ENCODE results near the gene GRPEL1.

Gene GRPEL1

DNA sequence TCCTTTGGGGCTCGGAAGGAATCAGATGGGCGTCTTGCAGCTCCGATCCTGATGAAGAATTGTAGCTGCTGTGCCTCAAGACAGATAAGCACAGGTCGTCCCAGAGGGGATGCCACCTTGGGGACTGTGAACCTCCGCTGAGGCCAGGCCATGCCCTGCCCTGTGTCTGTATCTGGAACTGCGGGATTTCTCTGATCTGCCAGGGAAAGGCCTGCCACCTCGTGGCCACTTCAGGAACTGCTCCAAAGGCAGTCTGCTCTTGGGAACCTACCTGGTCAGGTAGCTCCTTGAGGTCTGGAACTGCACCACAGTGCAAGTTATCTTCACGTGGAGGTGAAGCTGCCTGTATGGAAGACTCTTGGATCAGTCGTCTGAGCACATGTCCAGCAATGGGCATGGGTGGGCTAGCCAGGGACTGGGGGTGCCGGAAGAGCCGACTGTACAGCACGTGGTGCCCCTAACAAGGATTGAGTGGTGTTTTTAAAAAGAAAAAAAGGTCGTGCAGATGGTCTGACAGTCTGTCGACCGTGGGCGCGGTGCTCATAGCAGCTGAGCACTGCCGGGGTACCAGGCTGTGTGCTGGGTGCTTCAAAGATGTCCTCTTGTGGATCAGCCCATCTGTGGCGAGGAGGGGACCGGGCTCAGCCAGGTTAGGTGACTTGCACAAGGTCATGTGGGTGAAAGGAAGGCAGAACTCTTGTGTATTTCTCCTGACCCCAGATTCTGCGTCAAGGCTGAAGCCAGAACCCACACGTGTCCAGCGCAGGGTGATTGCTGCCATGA is 3.1 kb upstream of the GRPEL1 start:
- H3K27ac ChIP-seq (ENCODE audit: low read depth, low read length), result no peak overlapping the region
- no peaks in the 10 kb centered on the region for H3K27me3 ChIP-seq (ENCODE audit: control insufficient read depth, insufficient read depth, low read length)
- no peak overlapping the region for H3K9ac ChIP-seq (ENCODE audit: low read length)
- H3K4me3 ChIP-seq (ENCODE audit: low read length), result no peak overlapping the region
- no peaks in the 10 kb centered on the region for H3K36me3 ChIP-seq (ENCODE audit: control insufficient read depth, insufficient read depth, low read length)
- H3K4me1 ChIP-seq (ENCODE audit: control insufficient read depth, insufficient read depth, low read length), result peaks cover 10% of the 10 kb centered on the region

DNA sequence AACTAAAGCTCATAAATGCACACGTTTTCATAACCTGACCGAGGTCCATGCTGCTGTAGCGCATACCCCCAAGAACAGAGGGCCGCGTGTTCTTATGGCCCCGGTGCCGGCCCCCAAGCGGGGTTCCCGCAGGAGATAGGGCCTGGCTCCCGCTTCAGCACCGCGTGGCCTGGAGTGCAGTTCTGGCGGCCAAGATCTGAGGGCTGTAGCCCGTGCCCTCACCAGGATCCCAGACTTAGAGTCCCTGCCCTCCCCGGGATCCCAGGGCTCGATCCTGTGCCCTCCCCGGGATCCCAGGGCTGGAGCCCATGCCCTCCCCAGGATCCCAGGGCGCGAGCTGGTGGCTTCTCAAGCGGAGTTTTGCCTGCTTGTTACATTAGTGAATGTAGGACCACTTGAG is 1.0 kb upstream of the GRPEL1 start:
- peak overlapping the region; percentile 74 for H3K4me3 ChIP-seq (ENCODE audit: low read length)
- H3K27ac ChIP-seq (ENCODE audit: low read depth, low read length), result peak overlapping the region; percentile 86
- H3K27me3 ChIP-seq (ENCODE audit: control insufficient read depth, insufficient read depth, low read length), result no peaks in the 10 kb centered on the region
- H3K36me3 ChIP-seq (ENCODE audit: control insufficient read depth, insufficient read depth, low read length), result peaks cover 1% of the 10 kb centered on the region
- peaks cover 10% of the 10 kb centered on the region for H3K4me1 ChIP-seq (ENCODE audit: control insufficient read depth, insufficient read depth, low read length)
- peak overlapping the region; percentile 51 for H3K9ac ChIP-seq (ENCODE audit: low read length)

DNA sequence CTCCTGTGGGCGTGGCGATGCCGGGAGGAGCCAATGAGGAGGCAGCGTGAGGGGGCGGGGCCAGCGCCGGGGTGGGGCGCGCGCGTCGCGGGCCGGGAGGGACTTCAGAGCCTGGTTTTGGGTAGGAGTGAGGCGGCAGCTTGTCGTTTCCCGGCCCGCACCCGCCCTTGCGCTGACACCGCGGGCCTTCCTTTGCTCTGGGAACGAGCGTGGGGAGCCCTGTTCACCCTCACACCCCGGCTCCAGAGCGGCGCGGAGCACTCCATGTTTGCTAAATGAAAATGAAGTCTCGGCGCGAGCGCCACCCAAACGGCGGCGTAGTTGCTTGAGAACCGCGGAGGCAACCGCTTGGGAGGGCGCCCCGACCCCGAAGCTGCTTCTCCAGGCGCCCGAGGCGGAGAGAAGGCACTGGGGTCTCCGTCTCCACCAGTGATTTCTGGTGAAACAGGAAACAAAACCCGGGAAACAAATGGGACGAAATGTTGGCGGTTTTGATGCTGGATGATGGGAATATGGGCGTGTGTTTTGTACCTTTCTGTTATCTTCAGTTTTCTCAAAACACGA is 497 bp upstream of the GRPEL1 start:
- Histone ChIP-seq H3K4me3 (ENCODE audit: low read length) (peak overlapping the region; percentile 74), H3K27me3 (ENCODE audit: control insufficient read depth, insufficient read depth, low read length) (no peaks in the 10 kb centered on the region), H3K9ac (ENCODE audit: low read length) (peak overlapping the region; percentile 51), H3K36me3 (ENCODE audit: control insufficient read depth, insufficient read depth, low read length) (peaks cover 6% of the 10 kb centered on the region), H3K27ac (ENCODE audit: low read depth, low read length) (peak overlapping the region; percentile 86), H3K4me1 (ENCODE audit: control insufficient read depth, insufficient read depth, low read length) (peaks cover 10% of the 10 kb centered on the region)

DNA sequence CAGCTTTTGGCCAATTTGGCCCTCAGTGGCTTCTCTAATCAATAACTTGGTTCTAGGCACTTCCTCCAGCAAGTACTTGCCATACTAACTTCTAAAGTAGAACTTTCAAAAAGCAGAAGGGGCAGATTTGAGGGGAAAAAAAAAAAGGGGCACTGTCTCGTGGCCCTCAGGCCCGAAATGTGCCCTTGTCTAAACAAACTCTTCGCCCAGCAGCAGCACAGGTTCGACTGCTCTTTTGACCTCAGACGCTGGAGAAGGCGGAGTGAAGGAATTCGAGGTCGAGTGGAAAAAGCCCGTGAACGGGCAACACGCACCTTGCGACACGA is 775 bp downstream of the GRPEL1 start:
- Histone ChIP-seq H3K4me1 (ENCODE audit: control insufficient read depth, insufficient read depth, low read length) (peaks cover 10% of the 10 kb centered on the region), H3K4me3 (ENCODE audit: low read length) (peak overlapping the region; percentile 85), H3K36me3 (ENCODE audit: control insufficient read depth, insufficient read depth, low read length) (peaks cover 12% of the 10 kb centered on the region), H3K27me3 (ENCODE audit: control insufficient read depth, insufficient read depth, low read length) (no peaks in the 10 kb centered on the region), H3K9ac (ENCODE audit: low read length) (peak overlapping the region; percentile 75), H3K27ac (ENCODE audit: low read depth, low read length) (peak overlapping the region; percentile 86)

DNA sequence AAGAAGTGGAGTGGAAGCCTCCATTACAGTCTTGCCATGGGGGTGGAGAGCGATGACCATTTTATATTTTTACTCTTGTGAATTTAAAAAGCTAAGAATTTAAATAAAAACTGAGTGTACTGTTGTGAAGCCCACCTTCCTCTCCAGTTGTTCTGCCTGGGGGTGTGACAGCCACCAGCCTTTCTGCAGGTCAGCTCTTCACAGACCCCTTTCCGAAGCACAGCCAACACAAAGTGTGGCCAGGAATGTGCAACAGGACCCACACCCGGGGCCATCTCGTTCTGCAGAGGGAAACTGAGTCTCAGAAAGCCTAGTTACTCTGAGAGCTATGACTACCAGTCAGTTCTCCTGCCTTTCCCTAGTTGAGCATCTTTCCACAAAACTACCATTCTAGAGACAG is 1.4 kb downstream of the GRPEL1 start:
- Histone ChIP-seq H3K27me3 (ENCODE audit: control insufficient read depth, insufficient read depth, low read length) (no peaks in the 10 kb centered on the region), H3K36me3 (ENCODE audit: control insufficient read depth, insufficient read depth, low read length) (peaks cover 17% of the 10 kb centered on the region), H3K4me3 (ENCODE audit: low read length) (peak overlapping the region; percentile 85), H3K9ac (ENCODE audit: low read length) (no peak overlapping the region), H3K4me1 (ENCODE audit: control insufficient read depth, insufficient read depth, low read length) (peaks cover 10% of the 10 kb centered on the region), H3K27ac (ENCODE audit: low read depth, low read length) (no peak overlapping the region)

DNA sequence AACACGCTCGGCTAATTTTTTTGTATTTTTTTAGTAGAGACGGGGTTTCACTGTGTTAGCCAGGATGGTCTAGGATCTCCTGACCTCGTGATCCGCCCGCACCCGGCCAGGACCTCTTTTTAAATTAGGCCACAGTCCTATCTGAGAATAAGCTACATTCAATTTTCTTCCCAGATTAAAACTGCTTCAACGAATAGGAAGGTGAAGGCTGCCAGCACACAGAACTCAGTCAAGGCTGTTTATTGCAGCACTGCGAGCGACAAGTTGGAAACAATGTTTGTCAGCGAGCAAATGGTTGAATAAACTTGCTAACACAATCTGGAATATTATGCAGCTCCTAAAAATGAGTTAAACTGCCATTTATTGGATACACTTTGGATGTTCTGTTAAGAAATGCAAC is 1.9 kb downstream of the GRPEL1 start:
- H3K4me1 ChIP-seq (ENCODE audit: control insufficient read depth, insufficient read depth, low read length), result peaks cover 10% of the 10 kb centered on the region
- peaks cover 20% of the 10 kb centered on the region for H3K36me3 ChIP-seq (ENCODE audit: control insufficient read depth, insufficient read depth, low read length)
- no peak overlapping the region for H3K4me3 ChIP-seq (ENCODE audit: low read length)
- H3K27ac ChIP-seq (ENCODE audit: low read depth, low read length), result no peak overlapping the region
- H3K9ac ChIP-seq (ENCODE audit: low read length), result no peak overlapping the region
- no peaks in the 10 kb centered on the region for H3K27me3 ChIP-seq (ENCODE audit: control insufficient read depth, insufficient read depth, low read length)

DNA sequence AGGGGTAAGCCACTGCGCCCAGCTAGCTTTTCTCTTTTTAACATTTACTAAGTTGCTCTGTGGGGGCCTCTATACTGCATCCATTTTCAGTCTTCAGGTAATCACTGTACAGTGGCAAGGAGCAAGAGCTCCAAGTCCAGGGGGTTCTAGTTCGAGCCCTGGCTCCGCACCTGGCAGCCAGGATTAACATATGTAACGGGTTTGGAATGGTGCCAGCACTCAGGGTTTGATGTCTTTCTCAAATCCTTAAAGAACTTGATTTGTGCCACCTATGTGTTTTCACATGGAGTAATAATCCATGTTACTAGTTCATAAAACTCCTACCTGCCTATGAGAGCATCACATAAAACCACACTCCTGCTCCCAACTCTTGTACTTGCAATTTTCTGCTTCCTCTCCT is 4.5 kb downstream of the GRPEL1 start:
- H3K4me1 ChIP-seq (ENCODE audit: control insufficient read depth, insufficient read depth, low read length), result peaks cover 10% of the 10 kb centered on the region
- peaks cover 26% of the 10 kb centered on the region for H3K36me3 ChIP-seq (ENCODE audit: control insufficient read depth, insufficient read depth, low read length)
- H3K4me3 ChIP-seq (ENCODE audit: low read length), result no peak overlapping the region
- no peak overlapping the region for H3K27ac ChIP-seq (ENCODE audit: low read depth, low read length)
- H3K27me3 ChIP-seq (ENCODE audit: control insufficient read depth, insufficient read depth, low read length), result no peaks in the 10 kb centered on the region
- H3K9ac ChIP-seq (ENCODE audit: low read length), result no peak overlapping the region

DNA sequence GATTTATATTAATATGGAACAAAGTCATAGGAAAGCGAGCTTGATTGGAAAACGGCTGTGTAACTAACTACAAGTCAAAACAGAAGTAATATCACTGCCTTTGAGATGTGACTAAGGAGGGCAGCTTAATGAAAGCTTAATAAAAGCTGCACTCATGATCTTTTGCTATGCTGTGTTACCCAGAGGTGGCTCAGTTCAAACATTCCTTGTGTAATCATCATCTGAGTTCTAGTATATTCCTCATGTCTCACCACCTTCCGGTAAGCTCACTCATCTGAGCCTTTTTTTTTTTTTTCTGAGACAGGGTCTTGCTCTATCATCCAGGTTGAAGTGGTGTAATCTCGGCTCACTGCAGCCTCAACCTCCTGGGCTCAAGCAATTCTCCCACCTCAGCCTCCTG is 5.0 kb downstream of the GRPEL1 start:
- Histone ChIP-seq H3K4me1 (ENCODE audit: control insufficient read depth, insufficient read depth, low read length) (peaks cover 10% of the 10 kb centered on the region), H3K4me3 (ENCODE audit: low read length) (no peak overlapping the region), H3K27ac (ENCODE audit: low read depth, low read length) (no peak overlapping the region), H3K9ac (ENCODE audit: low read length) (no peak overlapping the region), H3K27me3 (ENCODE audit: control insufficient read depth, insufficient read depth, low read length) (no peaks in the 10 kb centered on the region), H3K36me3 (ENCODE audit: control insufficient read depth, insufficient read depth, low read length) (peaks cover 26% of the 10 kb centered on the region)

DNA sequence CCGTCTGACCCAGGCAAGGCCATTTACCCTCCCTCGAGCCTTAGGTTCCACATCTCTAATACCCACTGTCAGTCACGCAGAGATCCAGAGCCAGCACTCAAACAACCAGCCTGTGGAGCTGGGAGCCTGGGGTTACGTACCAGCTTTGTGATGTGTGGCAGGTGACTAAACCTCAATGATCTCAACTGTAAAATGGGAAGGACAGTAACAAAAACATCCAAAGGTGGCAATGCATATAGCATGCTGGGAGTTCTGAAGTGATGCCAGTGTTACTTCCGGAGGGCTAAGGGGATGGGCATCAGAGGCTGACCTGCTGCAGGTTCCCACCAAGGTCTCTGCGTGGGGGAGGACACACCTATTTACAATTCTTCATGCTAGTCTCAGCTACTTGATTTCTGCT is 6.0 kb downstream of the GRPEL1 start:
- H3K27ac ChIP-seq (ENCODE audit: low read depth, low read length), result no peak overlapping the region
- H3K9ac ChIP-seq (ENCODE audit: low read length), result no peak overlapping the region
- H3K36me3 ChIP-seq (ENCODE audit: control insufficient read depth, insufficient read depth, low read length), result peaks cover 26% of the 10 kb centered on the region
- H3K27me3 ChIP-seq (ENCODE audit: control insufficient read depth, insufficient read depth, low read length), result no peaks in the 10 kb centered on the region
- peaks cover 4% of the 10 kb centered on the region for H3K4me1 ChIP-seq (ENCODE audit: control insufficient read depth, insufficient read depth, low read length)
- no peak overlapping the region for H3K4me3 ChIP-seq (ENCODE audit: low read length)

DNA sequence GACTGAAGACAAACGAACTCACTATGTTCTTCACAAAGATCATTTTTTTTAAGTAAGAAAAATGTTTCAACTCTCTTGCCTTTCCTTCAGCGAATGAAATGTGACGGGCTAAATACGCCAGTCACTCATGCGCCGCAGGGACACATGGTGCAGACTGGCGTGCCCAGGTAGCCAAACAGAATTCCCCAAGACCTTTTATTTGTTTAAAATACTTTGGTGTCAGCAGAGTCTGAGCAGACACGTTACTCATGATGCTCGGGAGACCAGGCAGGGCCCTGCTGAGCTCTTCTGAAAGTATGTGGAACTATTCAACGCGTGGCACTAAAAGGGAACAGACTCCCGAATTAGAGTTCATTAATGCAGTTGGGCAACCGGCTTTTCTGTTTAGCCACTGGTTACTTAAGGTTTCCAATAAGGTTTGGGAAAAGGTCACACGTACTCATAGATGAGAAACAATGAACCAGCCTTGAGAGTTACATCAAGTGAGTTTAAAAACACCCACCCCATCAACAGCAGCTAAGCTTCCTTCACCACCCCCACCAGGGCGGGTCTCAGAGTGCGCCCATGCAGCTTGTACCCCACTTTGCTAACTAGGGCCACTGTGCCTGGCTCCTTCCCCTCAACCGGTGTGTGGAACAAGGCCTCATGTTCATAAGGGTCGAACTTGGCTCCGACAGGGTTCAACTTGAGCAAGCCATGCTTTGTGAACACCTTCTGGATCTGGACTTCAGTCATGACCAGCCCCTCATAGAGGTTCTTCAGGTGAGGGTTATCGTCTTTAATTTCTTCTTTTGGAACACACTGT is 7.3 kb downstream of the GRPEL1 start:
- no peaks in the 10 kb centered on the region for H3K4me1 ChIP-seq (ENCODE audit: control insufficient read depth, insufficient read depth, low read length)
- no peak overlapping the region for H3K4me3 ChIP-seq (ENCODE audit: low read length)
- H3K36me3 ChIP-seq (ENCODE audit: control insufficient read depth, insufficient read depth, low read length), result peaks cover 31% of the 10 kb centered on the region
- H3K27me3 ChIP-seq (ENCODE audit: control insufficient read depth, insufficient read depth, low read length), result no peaks in the 10 kb centered on the region
- H3K9ac ChIP-seq (ENCODE audit: low read length), result no peak overlapping the region
- no peak overlapping the region for H3K27ac ChIP-seq (ENCODE audit: low read depth, low read length)

DNA sequence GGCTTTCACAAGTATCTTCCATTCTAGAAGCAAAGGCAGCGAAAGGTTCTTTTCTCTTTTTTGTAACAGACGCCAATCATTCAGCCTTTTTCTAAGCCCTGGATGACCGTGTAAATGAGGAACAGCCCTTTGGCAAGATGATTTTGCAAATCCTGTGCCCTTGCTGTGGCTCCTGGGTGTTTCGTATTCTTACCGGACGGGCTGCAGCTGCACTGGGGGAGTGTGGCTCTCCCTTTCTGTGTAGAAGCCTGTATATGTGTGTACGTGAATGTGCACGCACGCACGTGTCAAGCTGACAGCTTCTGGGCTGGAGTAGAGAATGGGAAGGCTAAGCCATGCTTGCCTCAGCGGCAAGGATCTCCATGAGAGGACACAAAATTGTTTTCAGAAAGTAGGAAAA is 8.2 kb downstream of the GRPEL1 start:
- Histone ChIP-seq H3K36me3 (ENCODE audit: control insufficient read depth, insufficient read depth, low read length) (peaks cover 39% of the 10 kb centered on the region), H3K27me3 (ENCODE audit: control insufficient read depth, insufficient read depth, low read length) (no peaks in the 10 kb centered on the region), H3K4me3 (ENCODE audit: low read length) (no peak overlapping the region), H3K9ac (ENCODE audit: low read length) (no peak overlapping the region), H3K27ac (ENCODE audit: low read depth, low read length) (no peak overlapping the region), H3K4me1 (ENCODE audit: control insufficient read depth, insufficient read depth, low read length) (no peaks in the 10 kb centered on the region)

DNA sequence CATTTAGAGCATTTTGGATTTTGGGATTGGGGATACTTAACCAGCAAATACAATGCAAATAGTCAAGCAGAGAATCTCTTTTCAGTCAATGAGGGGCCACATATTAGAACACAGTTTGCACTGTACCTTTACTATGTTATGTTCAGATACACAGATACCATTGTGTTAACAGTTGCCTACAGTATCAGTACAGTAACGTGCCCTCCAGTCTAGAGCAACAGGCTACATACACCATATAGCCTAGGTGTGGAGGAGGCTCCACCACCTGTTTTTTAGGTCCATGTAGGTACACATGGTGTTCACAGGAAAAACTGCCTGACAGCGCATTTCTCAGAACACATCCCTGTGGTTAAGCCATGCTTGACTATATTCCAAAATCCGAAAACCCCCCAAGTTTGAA is 9.1 kb downstream of the GRPEL1 start:
- H3K36me3 ChIP-seq (ENCODE audit: control insufficient read depth, insufficient read depth, low read length), result peaks cover 40% of the 10 kb centered on the region
- H3K4me1 ChIP-seq (ENCODE audit: control insufficient read depth, insufficient read depth, low read length), result no peaks in the 10 kb centered on the region
- no peak overlapping the region for H3K9ac ChIP-seq (ENCODE audit: low read length)
- no peaks in the 10 kb centered on the region for H3K27me3 ChIP-seq (ENCODE audit: control insufficient read depth, insufficient read depth, low read length)
- no peak overlapping the region for H3K27ac ChIP-seq (ENCODE audit: low read depth, low read length)
- H3K4me3 ChIP-seq (ENCODE audit: low read length), result no peak overlapping the region
